Cardiac muscle cell (in vitro differentiated cells and primary cell): Measurements from ENCODE around the gene LRRC4C. TPM values are rescaled to one million over a fixed set of nuclear protein-coding genes. Genes with fewer than 3 reads are reported as not detected.

Experiments used
- DNase-seq, 2 donors: peaks; one replicate each; pipeline versions ENCODE4 v3.0.0 to v3.0.0-alpha.2; 2010 to 2017; ENCODE audit warnings: low read depth in 1 of 2, low spot score in 1 of 2
- H3K27ac ChIP-seq: fragments of 200-600 bp; sonication (generic); 2 replicates; pipeline ENCODE4 v1.5.1; 2016
- H3K27me3 ChIP-seq: fragments of 200-600 bp; sonication (generic); 2 replicates; pipeline ENCODE4 v1.6.0; 2016; ENCODE audit warnings: control low read depth
- H3K36me3 ChIP-seq: fragments of 200-600 bp; sonication (generic); 2 replicates; pipeline ENCODE4 v1.5.1; 2016; ENCODE audit warnings: control low read depth
- H3K4me1 ChIP-seq: fragments of 200-600 bp; sonication (generic); 2 replicates; pipeline ENCODE4 v1.8.1; 2017; ENCODE audit warnings: low read depth, mild to moderate bottlenecking, mixed run types
- H3K4me3 ChIP-seq: fragments of 200-600 bp; sonication (generic); 2 replicates; pipeline ENCODE4 v1.5.1; 2016; ENCODE audit warnings: mild to moderate bottlenecking
- H3K9me3 ChIP-seq: fragments of 200-600 bp; sonication (generic); 2 replicates; pipeline ENCODE4 v1.5.1; 2017; ENCODE audit warnings: low read depth, mild to moderate bottlenecking, control low read depth
- polyA plus RNA-seq: library from polyadenylated mRNA; unstranded; fragments of >200 nt; fragmentation: Nextera tagmentation; extraction: Ambion mirVana; gene quantifications from 2 replicates; pipeline ENCODE4 v1.2.1, GENCODE V29; 2016
- total RNA-seq: library from RNA; depleted of rRNA; stranded (reverse); fragments of >200 nt; gene quantifications from 2 replicates; pipeline ENCODE4 v1.2.3, GENCODE V29; 2016
- TF ChIP-seq, protein P1 (sequence below): IDR thresholded peaks from 2 replicates; pipeline ENCODE4 v1.5.1; 2012; ENCODE audit warnings: low read depth, mild to moderate bottlenecking, low read length

LRRC4C gene
- total and polyA plus RNA-seq, 2 experiments from 2014 or later: 0.66 to 0.77 TPM

DNA sequence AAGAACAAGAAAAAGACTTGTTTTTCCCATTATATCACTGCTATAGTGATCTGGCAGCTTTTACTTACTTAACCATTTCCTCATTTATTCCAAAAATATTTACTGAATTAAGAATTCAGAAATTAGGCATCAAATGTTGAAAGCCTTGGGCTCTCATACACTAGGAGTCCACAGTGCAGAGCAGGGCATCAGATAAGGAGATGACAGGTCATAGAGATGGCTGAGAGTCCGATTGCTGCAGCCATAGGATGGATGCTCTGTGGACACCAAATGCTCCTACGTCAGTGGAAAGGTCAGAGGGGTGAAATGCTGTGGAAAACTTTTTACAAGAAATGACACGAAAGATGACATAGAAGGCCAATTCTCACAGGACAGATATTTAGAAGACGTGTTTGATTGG lies 771.1 kb downstream of the LRRC4C start:
- H3K27ac ChIP-seq: no peak overlapping the region
- H3K9me3 ChIP-seq: no peaks in the 10 kb centered on the region
- H3K27me3 ChIP-seq: no peaks in the 10 kb centered on the region
- no peak for DNase-seq
- TF ChIP-seq, protein P1, sequence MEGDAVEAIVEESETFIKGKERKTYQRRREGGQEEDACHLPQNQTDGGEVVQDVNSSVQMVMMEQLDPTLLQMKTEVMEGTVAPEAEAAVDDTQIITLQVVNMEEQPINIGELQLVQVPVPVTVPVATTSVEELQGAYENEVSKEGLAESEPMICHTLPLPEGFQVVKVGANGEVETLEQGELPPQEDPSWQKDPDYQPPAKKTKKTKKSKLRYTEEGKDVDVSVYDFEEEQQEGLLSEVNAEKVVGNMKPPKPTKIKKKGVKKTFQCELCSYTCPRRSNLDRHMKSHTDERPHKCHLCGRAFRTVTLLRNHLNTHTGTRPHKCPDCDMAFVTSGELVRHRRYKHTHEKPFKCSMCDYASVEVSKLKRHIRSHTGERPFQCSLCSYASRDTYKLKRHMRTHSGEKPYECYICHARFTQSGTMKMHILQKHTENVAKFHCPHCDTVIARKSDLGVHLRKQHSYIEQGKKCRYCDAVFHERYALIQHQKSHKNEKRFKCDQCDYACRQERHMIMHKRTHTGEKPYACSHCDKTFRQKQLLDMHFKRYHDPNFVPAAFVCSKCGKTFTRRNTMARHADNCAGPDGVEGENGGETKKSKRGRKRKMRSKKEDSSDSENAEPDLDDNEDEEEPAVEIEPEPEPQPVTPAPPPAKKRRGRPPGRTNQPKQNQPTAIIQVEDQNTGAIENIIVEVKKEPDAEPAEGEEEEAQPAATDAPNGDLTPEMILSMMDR: no peak
- H3K36me3 ChIP-seq: no peaks in the 10 kb centered on the region
- no peak overlapping the region for H3K4me3 ChIP-seq
- no peaks in the 10 kb centered on the region for H3K4me1 ChIP-seq

DNA sequence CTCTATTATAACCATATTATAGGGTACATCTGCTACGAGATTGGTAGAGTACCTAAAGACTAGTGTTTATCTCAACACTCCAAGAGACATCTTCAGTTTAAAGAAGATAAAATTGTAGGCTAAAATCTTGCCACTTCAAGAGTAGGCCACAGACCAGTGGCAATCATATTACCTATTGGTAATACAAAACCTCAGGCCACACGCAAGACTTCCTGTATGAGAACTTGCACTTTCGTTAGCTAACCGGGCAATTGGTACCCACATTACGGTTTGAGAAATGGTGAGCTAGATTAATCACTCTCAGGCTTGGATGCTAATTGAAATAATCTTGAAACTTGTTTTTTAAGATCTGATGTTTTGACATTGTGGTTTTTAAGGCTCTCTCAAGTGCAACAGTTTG lies 772.7 kb downstream of the LRRC4C start:
- DNase-seq: no peak
- H3K27me3 ChIP-seq: no peaks in the 10 kb centered on the region
- H3K27ac ChIP-seq: no peak overlapping the region
- H3K9me3 ChIP-seq: no peaks in the 10 kb centered on the region
- H3K4me1 ChIP-seq: no peaks in the 10 kb centered on the region
- no peak overlapping the region for H3K4me3 ChIP-seq
- H3K36me3 ChIP-seq: no peaks in the 10 kb centered on the region
- TF ChIP-seq, protein P1: no peak

DNA sequence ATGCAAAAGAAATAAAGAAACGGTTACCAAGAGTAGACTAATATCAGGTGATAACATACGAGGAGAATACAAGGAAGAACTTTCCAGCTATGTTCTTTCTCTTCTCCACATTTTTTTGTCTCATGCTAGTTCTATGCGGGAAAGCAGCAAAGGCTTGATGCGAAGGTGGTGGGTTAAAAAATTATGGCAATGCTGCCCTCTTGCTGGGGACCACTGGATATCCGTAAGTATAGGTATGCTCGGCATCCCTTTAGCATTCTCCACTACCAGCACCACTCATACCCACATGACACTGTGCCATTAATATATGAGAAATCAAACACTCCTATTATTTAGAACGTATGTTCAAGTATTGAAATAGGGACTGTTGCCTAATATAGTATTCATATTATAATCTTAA lies 776.4 kb downstream of the LRRC4C start:
- H3K9me3 ChIP-seq: no peaks in the 10 kb centered on the region
- H3K36me3 ChIP-seq: no peaks in the 10 kb centered on the region
- H3K4me3 ChIP-seq: no peak overlapping the region
- TF ChIP-seq, protein P1: no peak
- no peak overlapping the region for H3K27ac ChIP-seq
- DNase-seq: no peak
- H3K4me1 ChIP-seq: no peaks in the 10 kb centered on the region
- no peaks in the 10 kb centered on the region for H3K27me3 ChIP-seq

DNA sequence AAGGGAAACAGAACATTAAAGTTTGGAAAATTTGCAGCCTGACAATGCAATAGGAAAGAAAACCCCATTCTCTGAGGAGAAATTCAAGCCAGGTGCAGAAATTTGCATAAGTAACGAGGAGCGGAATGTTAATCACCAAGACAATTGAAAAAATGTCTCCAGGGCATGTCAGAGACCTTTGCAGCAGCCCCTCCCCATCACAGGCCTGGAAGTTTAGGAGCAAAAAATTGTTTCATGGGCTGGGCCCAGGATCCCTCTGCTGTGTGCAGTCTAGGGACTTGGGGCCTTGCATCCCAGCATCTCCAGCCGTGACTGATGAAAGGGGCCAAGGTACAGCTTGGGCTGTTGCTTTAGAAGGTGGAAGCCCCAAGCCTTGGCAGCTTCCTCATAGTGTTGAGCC lies 780.2 kb downstream of the LRRC4C start:
- H3K27me3 ChIP-seq: no peaks in the 10 kb centered on the region
- H3K27ac ChIP-seq: no peak overlapping the region
- no peak overlapping the region for H3K4me3 ChIP-seq
- DNase-seq: no peak
- H3K9me3 ChIP-seq: no peaks in the 10 kb centered on the region
- H3K4me1 ChIP-seq: no peaks in the 10 kb centered on the region
- TF ChIP-seq, protein P1: no peak
- no peaks in the 10 kb centered on the region for H3K36me3 ChIP-seq

DNA sequence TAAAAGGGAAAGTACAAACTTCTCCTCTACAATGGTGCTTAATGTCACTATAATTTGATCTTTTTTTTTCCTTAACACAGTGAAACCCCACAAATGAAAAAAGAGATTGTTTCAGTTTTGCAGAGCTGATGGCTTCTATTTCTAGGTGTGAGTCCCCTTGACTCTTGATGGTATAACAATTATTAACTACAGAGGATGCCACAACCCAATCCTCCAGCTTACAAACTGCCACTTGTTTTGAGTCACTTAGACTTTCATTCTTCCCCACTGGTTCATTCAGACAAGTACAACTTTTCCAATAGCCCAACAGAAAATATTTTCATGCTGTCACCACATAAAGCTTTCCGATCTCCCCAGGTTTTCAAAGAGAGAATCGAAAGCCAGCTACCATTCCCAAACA lies 812.2 kb downstream of the LRRC4C start:
- Histone ChIP-seq H3K36me3 (no peaks in the 10 kb centered on the region), H3K4me3 (no peak overlapping the region), H3K27ac (no peak overlapping the region), H3K27me3 (no peaks in the 10 kb centered on the region), H3K4me1 (no peaks in the 10 kb centered on the region), H3K9me3 (no peaks in the 10 kb centered on the region)
- no peak for DNase-seq
- TF ChIP-seq, protein P1: no peak

DNA sequence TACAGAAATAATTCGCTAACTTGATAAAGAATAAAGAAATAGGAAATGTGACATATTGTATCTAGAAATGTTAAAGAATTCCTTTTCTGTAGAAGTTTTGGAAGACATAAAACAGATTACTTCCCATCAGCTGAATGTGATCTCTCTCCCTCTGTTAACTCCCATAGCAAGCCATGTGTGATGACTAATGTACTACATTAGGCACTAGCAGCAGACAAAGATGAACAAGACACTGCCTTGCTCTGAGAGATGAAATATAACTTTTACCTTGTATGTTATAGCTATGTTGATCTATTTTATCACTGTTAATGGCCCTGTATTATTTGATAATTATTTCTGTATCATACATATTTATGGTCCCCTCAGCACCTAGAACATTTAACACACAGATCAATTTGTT lies 817.2 kb downstream of the LRRC4C start:
- no peak for DNase-seq
- no peaks in the 10 kb centered on the region for H3K27me3 ChIP-seq
- TF ChIP-seq, protein P1: no peak

More for the DNA sequence above, 817.2 kb downstream of the LRRC4C start:
- Histone ChIP-seq H3K4me1 (no peaks in the 10 kb centered on the region), H3K27ac (no peak overlapping the region), H3K36me3 (no peaks in the 10 kb centered on the region), H3K4me3 (no peak overlapping the region), H3K9me3 (no peaks in the 10 kb centered on the region)
